Gastrocnemius medialis (tissue), 4 donors: ENCODE measurements around the gene SEH1L. TPM values are rescaled to one million over a fixed set of nuclear protein-coding genes. Genes with fewer than 3 reads are reported as not detected.

Experiments used
- ATAC-seq, 2 donors: fragments of 150-250 bp; one replicate each; pipeline ENCODE4 v1.9.1; 2016
- DNase-seq, 2 donors: peaks; one replicate each; pipeline ENCODE4 v3.0.0-alpha.2; 2019
- H3K27ac ChIP-seq, 4 donors: fragments of 200-600 bp; sonication (generic); 1 replicate in 1 of 4; 2 replicates in 3 of 4; pipeline ENCODE4 v1.5.1; 2016 to 2018; ENCODE audit warnings: mild to moderate bottlenecking in 2 of 4, moderate library complexity in 1 of 4
- H3K27me3 ChIP-seq, 3 donors: fragments of 200-600 bp; sonication (generic) in 2 of 3; 1 replicate in 1 of 3; 2 replicates in 2 of 3; pipeline versions ENCODE4 v1.5.1 to v1.6.0; 2016 to 2019; ENCODE audit warnings: mild to moderate bottlenecking in 1 of 3, moderate library complexity in 1 of 3
- H3K36me3 ChIP-seq, 2 donors: fragments of 200-600 bp; sonication (generic) in 1 of 2; one replicate each; pipeline ENCODE4 v1.5.1; 2017 to 2018
- H3K4me1 ChIP-seq, 2 donors: fragments of 200-600 bp; sonication (generic) in 1 of 2; one replicate each; pipeline ENCODE4 v1.5.1; 2016 to 2017; ENCODE audit warnings: mild to moderate bottlenecking in 2 of 2
- H3K4me3 ChIP-seq, 4 donors: fragments of 200-600 bp; sonication (generic) in 3 of 4; 1 replicate in 1 of 4; 2 replicates in 3 of 4; pipeline ENCODE4 v1.5.1; 2016 to 2019; ENCODE audit warnings: mild to moderate bottlenecking in 2 of 4
- H3K9me3 ChIP-seq, 3 donors: fragments of 200-600 bp; sonication (generic) in 2 of 3; 1 replicate in 1 of 3; 2 replicates in 2 of 3; pipeline ENCODE4 v1.5.1; 2016 to 2019
- POLR2A ChIP-seq, 2 donors: fragments of 450-650 bp; IDR thresholded peaks; one replicate each; pipeline ENCODE4 v1.6.1; 2017; ENCODE audit warnings: antibody characterized with exemption in 2 of 2, mild to moderate bottlenecking in 2 of 2, moderate library complexity in 2 of 2
- in situ Hi-C, 4 donors: fragments of 200-750 bp; cut with MboI; loops; one replicate each; pipeline versions ENCODE4 v1.15.0 to v1.8.0; 2017; ENCODE audit warnings: low sequenced_read_pairs in 4 of 4
- intact Hi-C: fragments of 100-400 bp; cut with DNase I; formaldehyde crosslinking; loops from one replicate; pipeline ENCODE4 v1.15.1; 2023; ENCODE audit warnings: low total_unique reads
- total RNA-seq, 4 donors: library from RNA; depleted of rRNA; stranded (reverse); fragments of >200 nt; gene quantifications; one replicate each; pipeline versions ENCODE4 v1.1.0 to v1.2.3, GENCODE V29; 2016
- TF ChIP-seq, protein P1 (sequence below), 5 experiments: fragments of 450-650 bp in 3 of 5; fragments of 200-600 bp in 2 of 5; sonication (generic) in 2 of 5; IDR thresholded peaks in 4 of 5; conservative IDR thresholded peaks in 1 of 5; 1 replicate in 4 of 5; 2 replicates in 1 of 5; pipeline ENCODE4 v1.5.1; 2016 to 2019; ENCODE audit warnings: antibody characterized with exemption in 5 of 5, mild to moderate bottlenecking in 3 of 5, moderate library complexity in 3 of 5

Gene SEH1L
- total RNA-seq, 4 donors from 2014 or later: 19.8 to 29.9 (median 28.2) TPM

DNA sequence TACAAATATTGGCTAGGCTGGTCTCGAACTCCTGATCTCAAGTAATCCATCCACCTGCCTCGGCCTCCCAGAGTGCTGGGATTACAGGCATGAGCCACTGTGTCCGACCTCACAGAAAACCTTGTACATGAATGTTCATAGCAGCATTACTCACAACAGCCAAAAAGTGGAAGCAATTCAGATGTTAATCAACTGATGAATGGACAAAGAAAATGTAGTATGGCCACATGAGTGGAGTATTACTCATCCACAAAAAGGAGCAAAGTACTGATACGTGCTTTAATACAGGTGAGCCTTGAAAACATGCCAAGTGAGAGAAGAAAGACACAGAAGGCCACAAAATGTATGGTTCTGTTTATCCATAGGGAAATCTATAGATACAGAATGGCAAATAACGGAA lies 63.9 kb downstream of the SEH1L start:
- H3K27ac ChIP-seq: no peak overlapping the region
- no peaks in the 10 kb centered on the region for H3K9me3 ChIP-seq
- intact Hi-C loops (no loop called here), in situ Hi-C loops (loop anchor here in 1 of 4 donors (25.0 kb wide), 1 partner anchor 99 kb away; no protein-coding TSS in a partner anchor)
- ATAC-seq (no peak), DNase-seq (no peak)
- no peaks in the 10 kb centered on the region for H3K27me3 ChIP-seq
- no peak overlapping the region for H3K4me3 ChIP-seq
- no peaks in the 10 kb centered on the region for H3K4me1 ChIP-seq
- no peak for TF ChIP-seq POLR2A (IDR thresholded peaks at IDR 0.05)
- TF ChIP-seq, protein P1, sequence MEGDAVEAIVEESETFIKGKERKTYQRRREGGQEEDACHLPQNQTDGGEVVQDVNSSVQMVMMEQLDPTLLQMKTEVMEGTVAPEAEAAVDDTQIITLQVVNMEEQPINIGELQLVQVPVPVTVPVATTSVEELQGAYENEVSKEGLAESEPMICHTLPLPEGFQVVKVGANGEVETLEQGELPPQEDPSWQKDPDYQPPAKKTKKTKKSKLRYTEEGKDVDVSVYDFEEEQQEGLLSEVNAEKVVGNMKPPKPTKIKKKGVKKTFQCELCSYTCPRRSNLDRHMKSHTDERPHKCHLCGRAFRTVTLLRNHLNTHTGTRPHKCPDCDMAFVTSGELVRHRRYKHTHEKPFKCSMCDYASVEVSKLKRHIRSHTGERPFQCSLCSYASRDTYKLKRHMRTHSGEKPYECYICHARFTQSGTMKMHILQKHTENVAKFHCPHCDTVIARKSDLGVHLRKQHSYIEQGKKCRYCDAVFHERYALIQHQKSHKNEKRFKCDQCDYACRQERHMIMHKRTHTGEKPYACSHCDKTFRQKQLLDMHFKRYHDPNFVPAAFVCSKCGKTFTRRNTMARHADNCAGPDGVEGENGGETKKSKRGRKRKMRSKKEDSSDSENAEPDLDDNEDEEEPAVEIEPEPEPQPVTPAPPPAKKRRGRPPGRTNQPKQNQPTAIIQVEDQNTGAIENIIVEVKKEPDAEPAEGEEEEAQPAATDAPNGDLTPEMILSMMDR (IDR thresholded peaks at IDR 0.05 in 4 of 5, conservative IDR thresholded peaks at IDR 0.05 in 1 of 5): no peak
- peaks cover 3 to 62% of the 10 kb centered on the region in 2 donors for H3K36me3 ChIP-seq

DNA sequence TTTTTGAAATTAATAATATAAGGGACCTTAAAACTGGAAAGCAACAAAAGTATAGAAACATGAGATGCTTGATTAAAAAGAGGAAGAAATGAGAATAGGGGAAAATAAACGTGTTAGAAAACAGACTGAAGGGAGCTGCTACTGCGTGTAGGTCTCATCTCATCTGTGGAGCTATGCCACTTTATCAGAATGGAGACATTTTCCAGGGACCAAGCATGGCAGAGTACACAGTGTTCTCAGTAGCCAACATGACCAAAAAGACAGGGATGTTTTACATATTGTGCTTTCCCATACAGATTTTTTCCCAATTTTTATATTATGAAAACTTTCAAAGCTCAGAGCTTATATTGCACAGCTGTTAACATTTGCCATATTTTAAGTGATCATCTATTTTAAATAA lies 66.4 kb downstream of the SEH1L start:
- no peak overlapping the region for H3K4me3 ChIP-seq
- TF ChIP-seq POLR2A (IDR thresholded peaks at IDR 0.05): no peak
- TF ChIP-seq, protein P1 (IDR thresholded peaks at IDR 0.05 in 4 of 5, conservative IDR thresholded peaks at IDR 0.05 in 1 of 5): no peak
- DNase-seq: no peak
- in situ Hi-C loops: loop anchor here in 1 of 4 donors (25.0 kb wide), 1 partner anchor 102 kb away; no protein-coding TSS in a partner anchor
- ATAC-seq: no peak
- intact Hi-C loops: no loop called here
- H3K27me3 ChIP-seq: no peaks in the 10 kb centered on the region
- no peaks in the 10 kb centered on the region for H3K4me1 ChIP-seq
- H3K27ac ChIP-seq: no peak overlapping the region
- H3K9me3 ChIP-seq: no peaks in the 10 kb centered on the region
- H3K36me3 ChIP-seq: peaks cover 3 to 64% of the 10 kb centered on the region in 2 donors

DNA sequence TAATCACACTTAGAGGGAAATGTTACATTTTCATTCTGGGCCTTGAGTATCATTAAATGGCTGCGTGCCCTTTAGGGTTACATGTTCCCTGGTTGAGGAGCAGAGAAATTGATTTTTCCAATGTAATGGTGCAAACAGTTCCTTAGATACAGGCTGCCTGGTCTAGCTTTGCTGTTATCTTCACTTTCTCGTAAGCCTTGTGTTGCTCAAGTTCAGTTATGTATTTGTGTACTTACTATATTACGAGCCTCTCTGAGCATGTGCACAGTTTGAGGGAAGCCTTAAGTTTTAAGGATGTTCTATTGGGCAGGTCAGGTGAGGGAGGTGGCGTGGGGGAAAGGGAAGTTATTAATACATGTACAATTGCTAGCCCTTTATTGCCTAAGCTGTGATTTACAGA lies 67.0 kb downstream of the SEH1L start:
- Histone ChIP-seq H3K4me1 (no peaks in the 10 kb centered on the region), H3K36me3 (peaks cover 0 to 64% of the 10 kb centered on the region in 2 donors), H3K4me3 (no peak overlapping the region), H3K27me3 (no peaks in the 10 kb centered on the region), H3K27ac (no peak overlapping the region), H3K9me3 (no peaks in the 10 kb centered on the region)
- no peak for DNase-seq
- in situ Hi-C loops: loop anchor here in 1 of 4 donors (25.0 kb wide), 1 partner anchor 103 kb away; no protein-coding TSS in a partner anchor
- intact Hi-C loops: no loop called here
- no peak for ATAC-seq
- TF ChIP-seq POLR2A (IDR thresholded peaks at IDR 0.05): no peak
- TF ChIP-seq, protein P1 (IDR thresholded peaks at IDR 0.05 in 4 of 5, conservative IDR thresholded peaks at IDR 0.05 in 1 of 5): no peak

DNA sequence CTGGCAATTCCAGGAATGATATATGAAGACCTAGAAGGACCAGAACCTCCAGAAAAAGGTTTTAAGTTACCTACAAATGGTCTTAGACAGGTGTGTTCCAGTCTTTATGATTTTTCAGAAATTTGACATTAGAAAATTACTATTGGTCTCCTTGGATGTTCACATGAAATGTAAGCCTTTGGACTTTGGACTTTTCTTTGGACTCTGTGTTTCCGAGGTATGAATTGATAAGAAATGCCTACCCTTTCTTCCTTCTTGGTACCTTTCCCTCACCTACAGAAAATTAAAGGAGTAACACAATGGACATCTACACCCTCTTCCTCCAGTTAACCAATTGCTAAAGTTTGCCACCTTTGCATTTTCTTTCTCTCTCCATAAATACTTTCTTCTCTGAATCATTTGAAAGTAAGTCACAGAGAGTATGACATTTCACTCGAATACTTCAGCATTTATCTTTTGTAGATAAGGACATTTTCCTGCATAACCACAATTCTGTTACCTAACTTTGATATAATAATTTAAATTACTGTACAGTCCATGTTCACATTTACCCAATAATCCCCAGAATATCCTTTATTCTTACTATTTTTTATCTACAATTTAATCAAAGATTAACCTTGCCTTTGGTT lies 69.5 kb downstream of the SEH1L start:
- H3K4me1 ChIP-seq: no peaks in the 10 kb centered on the region
- no peaks in the 10 kb centered on the region for H3K9me3 ChIP-seq
- intact Hi-C loops: no loop called here
- ATAC-seq (no peak), DNase-seq (no peak)
- in situ Hi-C loops: loop anchor here in 1 of 4 donors (25.0 kb wide), 1 partner anchor 105 kb away; no protein-coding TSS in a partner anchor
- H3K36me3 ChIP-seq: peaks cover 0 to 62% of the 10 kb centered on the region in 2 donors
- H3K4me3 ChIP-seq: no peak overlapping the region
- H3K27me3 ChIP-seq: no peaks in the 10 kb centered on the region
- TF ChIP-seq POLR2A (IDR thresholded peaks at IDR 0.05): no peak
- TF ChIP-seq, protein P1 (IDR thresholded peaks at IDR 0.05 in 4 of 5, conservative IDR thresholded peaks at IDR 0.05 in 1 of 5): no peak
- no peak overlapping the region for H3K27ac ChIP-seq
